ENCODE measurements around the gene LAMA5. TPM values are rescaled to one million over a fixed set of nuclear protein-coding genes. Genes with fewer than 3 reads are reported as not detected.

Gene LAMA5
- total and polyA plus RNA-seq, 2 of the 8 experiments (the other 6 are each of a cell fraction or from before 2014, with no cell fraction given), result 34.4 to 225 TPM

DNA sequence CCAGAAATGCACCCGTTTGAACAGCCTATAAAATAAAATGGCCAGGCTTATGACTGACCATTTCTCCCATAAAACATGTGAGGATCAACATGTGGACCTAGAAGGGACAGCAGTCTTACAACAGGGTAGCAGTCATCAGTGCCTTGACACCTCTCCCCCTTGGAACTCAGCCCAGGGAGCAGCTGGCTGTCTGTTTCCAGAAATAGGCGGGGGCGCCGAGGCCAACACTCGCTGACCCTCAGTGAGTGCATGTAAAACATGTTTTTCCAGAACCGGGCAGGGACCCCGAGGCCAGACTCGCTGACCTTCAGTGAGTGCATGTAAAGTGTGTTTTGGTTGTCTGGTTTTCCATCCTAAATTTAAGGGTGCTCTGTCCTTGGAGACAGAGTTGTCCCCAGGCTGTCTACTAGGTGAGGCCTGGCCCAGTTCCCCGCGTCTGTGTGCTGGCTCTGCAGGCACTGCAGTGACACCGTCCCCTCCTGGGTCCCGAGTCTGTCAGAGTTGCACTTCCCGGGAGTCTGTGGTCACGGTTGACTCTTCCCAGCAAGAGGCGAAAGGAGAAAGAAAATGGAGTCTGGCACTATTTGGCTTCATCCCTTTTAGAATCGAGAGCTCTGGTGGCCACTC is 84.1 kb downstream of the LAMA5 start:
- Histone ChIP-seq H2BK5ac (ENCODE audit: low read depth, low read length) (no peak overlapping the region), H4K91ac (replicated peaks; ENCODE audit: insufficient read length, low read length) (no peak overlapping the region), H3K36me3 (ENCODE audit: control insufficient read depth in 2 of 4, insufficient read depth in 4 of 4, low read length in 3 of 4) (peaks cover 8 to 45% (median 32%) of the 10 kb centered on the region in 4 experiments), H3K56ac (replicated peaks; ENCODE audit: insufficient read length, low read depth, low read length) (no peak overlapping the region), H3K4me3 (ENCODE audit: extremely low read depth in 1 of 4, insufficient read depth in 2 of 4, low read depth in 3 of 4, low read length in 4 of 4) (no peak overlapping the region), H3K79me2 (ENCODE audit: control insufficient read depth in 1 of 2, insufficient read depth in 2 of 2, low read length in 2 of 2) (no peaks in the 10 kb centered on the region), H3K23me2 (ENCODE audit: low read depth, low read length) (peaks cover 3% of the 10 kb centered on the region; the same call in 1 of the 2 replicates), H3K23ac (ENCODE audit: insufficient read length) (no peak overlapping the region), H3K27me3 (replicated peaks in 1 of 4; ENCODE audit: control insufficient read depth in 3 of 4, extremely low read depth in 1 of 4, insufficient read depth in 3 of 4, low read length in 3 of 4) (no peaks in the 10 kb centered on the region), H3K4ac (replicated peaks; ENCODE audit: insufficient read length, low read depth, low read length) (no peak overlapping the region), H3K4me1 (replicated peaks in 1 of 4; ENCODE audit: control insufficient read depth in 3 of 4, insufficient read depth in 4 of 4, low read length in 3 of 4) (no peaks in the 10 kb centered on the region), H3K79me1 (ENCODE audit: low read depth, low read length) (no peaks in the 10 kb centered on the region), H2AFZ (ENCODE audit: low read length) (no peak overlapping the region), H3K14ac (ENCODE audit: insufficient read length) (no peak overlapping the region), H2BK20ac (ENCODE audit: low read length) (no peak overlapping the region), H4K8ac (ENCODE audit: extremely low read depth, insufficient read depth, low read length) (no peak overlapping the region), H3K27ac (ENCODE audit: low read depth, low read length) (no peak overlapping the region), H3K18ac (ENCODE audit: extremely low read depth, low read length) (no peak overlapping the region), H4K20me1 (replicated peaks in 1 of 2; ENCODE audit: control insufficient read depth in 1 of 2, insufficient read depth in 2 of 2, low read length in 2 of 2) (peaks cover 0 to 5% of the 10 kb centered on the region in 2 experiments), H2BK12ac (ENCODE audit: low read depth, low read length) (no peak overlapping the region), H2AK5ac (ENCODE audit: low read depth, low read length) (no peak overlapping the region), H3K9ac (replicated peaks in 1 of 4; ENCODE audit: extremely low read depth in 1 of 4, low read depth in 3 of 4, low read length in 3 of 4) (no peak overlapping the region), H3K9me3 (ENCODE audit: insufficient read depth in 2 of 2, low read depth in 1 of 2, low read length in 1 of 2) (no peaks in the 10 kb centered on the region), H4K5ac (ENCODE audit: insufficient read length, low read depth, low read length) (no peak overlapping the region), H2BK120ac (replicated peaks; ENCODE audit: low read depth, low read length) (no peak overlapping the region), H2BK15ac (ENCODE audit: low read length) (no peak overlapping the region), H3K4me2 (ENCODE audit: insufficient read depth in 1 of 2, low read depth in 2 of 2, low read length in 2 of 2) (no peak overlapping the region)
- 93% methylated on average over 15 of the region's 16 CpGs; no CpG with 5 or more reads in 1 of the 2 experiments for WGBS, 2 experiments (ENCODE audit: extremely low coverage in 1 of 2, insufficient coverage in 1 of 2, insufficient read length in 1 of 2, insufficient replicate concordance in 2 of 2, low coverage in 1 of 2, low lambda C conversion rate in 2 of 2, missing lambda C conversion rate in 1 of 2)
- CTCF ChIA-PET (ENCODE audit: partially characterized antibody), result interaction anchor here (0.7 kb wide), 1 partner anchor 11 kb away, joined by 3 read pairs; no protein-coding TSS in a partner anchor
- DNase-seq (ENCODE audit: low read depth in 1 of 2, low spot score in 2 of 2) (no peak), FAIRE-seq (no peak)
- POLR2A ChIA-PET (ENCODE audit: partially characterized antibody), result no interaction called here
- no peak for TF ChIP-seq CHD2 (IDR thresholded peaks at IDR 0.05; ENCODE audit: low read length)
- TF ChIP-seq, protein P1, sequence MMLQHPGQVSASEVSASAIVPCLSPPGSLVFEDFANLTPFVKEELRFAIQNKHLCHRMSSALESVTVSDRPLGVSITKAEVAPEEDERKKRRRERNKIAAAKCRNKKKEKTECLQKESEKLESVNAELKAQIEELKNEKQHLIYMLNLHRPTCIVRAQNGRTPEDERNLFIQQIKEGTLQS (IDR thresholded peaks at IDR 0.05; ENCODE audit: insufficient read depth, low read depth, low read length), result no peak
- no peak for TF ChIP-seq TCF12 (IDR thresholded peaks at IDR 0.05; ENCODE audit: low read depth, low read length)
- TF ChIP-seq RXRA (IDR thresholded peaks at IDR 0.05; ENCODE audit: insufficient read depth, low read depth, low read length), result no peak
- no peak for TF ChIP-seq SIN3A (conservative IDR thresholded peaks at IDR 0.05 in 1 of 2, IDR thresholded peaks at IDR 0.05 in 1 of 2; ENCODE audit: low read depth in 1 of 2, low read length in 2 of 2)
- no peak for TF ChIP-seq SUZ12 (IDR thresholded peaks at IDR 0.05; ENCODE audit: low read length)
- TF ChIP-seq TAF1 (IDR thresholded peaks at IDR 0.05; ENCODE audit: low read depth, low read length), result no peak
- no peak for TF ChIP-seq BACH1 (IDR thresholded peaks at IDR 0.05; ENCODE audit: low read length)
- no peak for TF ChIP-seq CBX8 (IDR thresholded peaks at IDR 0.05; ENCODE audit: borderline replicate concordance, low read depth, low read length)
- no peak for TF ChIP-seq KDM1A (IDR thresholded peaks at IDR 0.05; ENCODE audit: borderline replicate concordance, low read length)
- no peak for TF ChIP-seq JUND (IDR thresholded peaks at IDR 0.05; ENCODE audit: low read length)
- no peak for TF ChIP-seq USF2 (IDR thresholded peaks at IDR 0.05; ENCODE audit: low read length)

Measured in H1 (cell line).